Smooth muscle cell (in vitro differentiated cells): ENCODE measurements around the gene DAB1. TPM values are rescaled to one million over a fixed set of nuclear protein-coding genes. Genes with fewer than 3 reads are reported as not detected.

ENCODE experiments used
- DNase-seq: peaks from one replicate; lab custom pipeline; 2025; ENCODE audit not compliant: unreplicated experiment; lab: John Stamatoyannopoulos, UW
- H2AFZ ChIP-seq: fragments of 200-600 bp; sonication (generic); 2 replicates; pipeline ENCODE4 v1.6.0; 2016; ENCODE audit warnings: antibody characterized with exemption, low read depth, mild to moderate bottlenecking
- H3F3A ChIP-seq: fragments of 200-600 bp; sonication (generic); 2 replicates; pipeline ENCODE4 v1.6.0; 2017; ENCODE audit warnings: antibody characterized with exemption, low read depth
- H3K27ac ChIP-seq: fragments of 200-600 bp; sonication (generic); 2 replicates; pipeline ENCODE4 v1.5.1; 2016; ENCODE audit warnings: low read depth, mild to moderate bottlenecking
- H3K27me3 ChIP-seq: fragments of 200-600 bp; sonication (generic); 2 replicates; pipeline ENCODE4 v1.6.1; 2016; ENCODE audit warnings: low read depth, mild to moderate bottlenecking
- H3K36me3 ChIP-seq: fragments of 200-600 bp; sonication (generic); 2 replicates; pipeline ENCODE4 v1.5.1; 2016; ENCODE audit warnings: low read depth
- H3K4me1 ChIP-seq: fragments of 200-600 bp; sonication (generic); 2 replicates; pipeline ENCODE4 v1.5.1; 2016; ENCODE audit warnings: low read depth
- H3K4me2 ChIP-seq: fragments of 200-600 bp; sonication (generic); 2 replicates; pipeline ENCODE4 v1.6.0; 2016; ENCODE audit warnings: mild to moderate bottlenecking
- H3K4me3 ChIP-seq: fragments of 200-600 bp; sonication (generic); 2 replicates; pipeline ENCODE4 v1.5.1; 2016; ENCODE audit warnings: mild to moderate bottlenecking
- H3K79me2 ChIP-seq: fragments of 200-600 bp; sonication (generic); 2 replicates; pipeline ENCODE4 v1.6.0; 2016; ENCODE audit warnings: low read depth, mild to moderate bottlenecking
- H3K9ac ChIP-seq: fragments of 200-600 bp; sonication (generic); 2 replicates; pipeline ENCODE4 v1.6.0; 2016; ENCODE audit warnings: low read depth
- H3K9me3 ChIP-seq: fragments of 200-600 bp; sonication (generic); replicated peaks from 2 replicates; pipeline ENCODE4 v1.5.1; 2016; ENCODE audit warnings: low read depth
- H4K20me1 ChIP-seq: fragments of 200-600 bp; sonication (generic); 2 replicates; pipeline ENCODE4 v1.6.0; 2016; ENCODE audit warnings: low read depth
- CTCF ChIP-seq: fragments of 200-600 bp; sonication (generic); IDR thresholded peaks from 2 replicates; pipeline ENCODE4 v1.5.1; 2017; ENCODE audit warnings: borderline replicate concordance, mild to moderate bottlenecking, antibody characterized with exemption; ENCODE audit not compliant: insufficient read depth, poor library complexity, severe bottlenecking
- WGBS: methylation state at CpG from one replicate; pipeline ENCODE4 v1.1.7; 2016; ENCODE audit warnings: low lambda C conversion rate; 5-methylcytosine and 5-hydroxymethylcytosine counted together
- polyA plus RNA-seq: library from polyadenylated mRNA; unstranded; fragments of >200 nt; fragmentation: Nextera tagmentation; extraction: Ambion mirVana; gene quantifications from 2 replicates; pipeline ENCODE4 v1.2.1, GENCODE V29; 2016
- total RNA-seq: library from RNA; depleted of rRNA; stranded (reverse); fragments of >200 nt; gene quantifications from 2 replicates; pipeline ENCODE4 v1.2.3, GENCODE V29; 2014

DAB1 gene
- total and polyA plus RNA-seq, 2 experiments from 2014 or later: 0.22 to 0.30 TPM

GRCh38 chr1:56983484-56983883 lies 440.4 kb downstream of the DAB1 start:
- H3K4me3 ChIP-seq: no peak overlapping the region
- H3K79me2 ChIP-seq: no peaks in the 10 kb centered on the region
- H3K4me2 ChIP-seq: no peak overlapping the region
- H4K20me1 ChIP-seq: no peaks in the 10 kb centered on the region
- DNase-seq: no peak
- H3K27me3 ChIP-seq: peaks cover 14% of the 10 kb centered on the region
- H3F3A ChIP-seq: peaks cover 4% of the 10 kb centered on the region
- no peak overlapping the region for H3K27ac ChIP-seq
- no peak overlapping the region for H2AFZ ChIP-seq
- no peaks in the 10 kb centered on the region for H3K9me3 ChIP-seq
- no peak for TF ChIP-seq CTCF
- no peaks in the 10 kb centered on the region for H3K4me1 ChIP-seq
- 90% methylated on average over 6 of the region's 6 CpGs for WGBS
- no peak overlapping the region for H3K9ac ChIP-seq
- H3K36me3 ChIP-seq: no peaks in the 10 kb centered on the region

- Histone ChIP-seq H3K4me3 (no peak overlapping the region), H3K27ac (no peak overlapping the region), H3K36me3 (no peaks in the 10 kb centered on the region), H3F3A (peaks cover 4% of the 10 kb centered on the region), H3K27me3 (peaks cover 18% of the 10 kb centered on the region), H3K9ac (no peak overlapping the region), H2AFZ (no peak overlapping the region), H3K4me2 (no peak overlapping the region), H3K4me1 (no peaks in the 10 kb centered on the region), H3K79me2 (no peaks in the 10 kb centered on the region), H3K9me3 (no peaks in the 10 kb centered on the region), H4K20me1 (no peaks in the 10 kb centered on the region)
- TF ChIP-seq CTCF: no peak
- no peak for DNase-seq
- WGBS: 60% methylated on average over 4 of the region's 4 CpGs
These were observed 443.7 kb downstream of the DAB1 start for GRCh38 chr1:56979986-56980755.

GRCh38 chr1:56978819-56979218 lies 445.0 kb downstream of the DAB1 start:
- peaks cover 13% of the 10 kb centered on the region for H3K27me3 ChIP-seq
- H3K9me3 ChIP-seq: no peaks in the 10 kb centered on the region
- no peaks in the 10 kb centered on the region for H3K4me1 ChIP-seq
- WGBS: 85% methylated on average over 5 of the region's 5 CpGs
- H3K4me3 ChIP-seq: no peak overlapping the region
- TF ChIP-seq CTCF: no peak
- H2AFZ ChIP-seq: no peak overlapping the region
- H3K4me2 ChIP-seq: no peak overlapping the region
- H3K79me2 ChIP-seq: no peaks in the 10 kb centered on the region
- no peak overlapping the region for H3K9ac ChIP-seq
- H3F3A ChIP-seq: peaks cover 4% of the 10 kb centered on the region
- H3K27ac ChIP-seq: no peak overlapping the region
- DNase-seq: no peak
- H3K36me3 ChIP-seq: no peaks in the 10 kb centered on the region
- no peaks in the 10 kb centered on the region for H4K20me1 ChIP-seq

- Histone ChIP-seq H3K36me3 (no peaks in the 10 kb centered on the region), H3K27ac (no peak overlapping the region), H3K9ac (no peak overlapping the region), H3F3A (peaks cover 4% of the 10 kb centered on the region), H3K27me3 (peaks cover 13% of the 10 kb centered on the region), H3K79me2 (no peaks in the 10 kb centered on the region), H3K4me2 (no peak overlapping the region), H4K20me1 (no peaks in the 10 kb centered on the region), H2AFZ (no peak overlapping the region), H3K9me3 (no peaks in the 10 kb centered on the region), H3K4me1 (no peaks in the 10 kb centered on the region), H3K4me3 (no peak overlapping the region)
- WGBS: 76% methylated on average over 4 of the region's 4 CpGs
- DNase-seq: no peak
- TF ChIP-seq CTCF: no peak
These were observed 445.9 kb downstream of the DAB1 start for GRCh38 chr1:56977910-56978309.
